Pulmonary artery endothelial cell (primary cell): ENCODE measurements around the gene CPE. TPM values are rescaled to one million over a fixed set of nuclear protein-coding genes. Genes with fewer than 3 reads are reported as not detected.
"Not testable (repeated sequence)": the region's sequence is repeated elsewhere in the genome, so short reads cannot be mapped to it uniquely, and the experiment has no call there.

Experiments
- DNase-seq: peaks from one replicate; pipeline ENCODE4 v3.0.0-alpha.2; 2011; ENCODE audit warnings: low read depth, low spot score
- total RNA-seq: library from RNA; depleted of rRNA; stranded (reverse); fragments of >200 nt; gene quantifications from 2 replicates; pipeline ENCODE4 v1.2.3, GENCODE V29; 2014

The CPE gene
- total RNA-seq, 1 donor from 2014 or later = 1.2 TPM

DNA sequence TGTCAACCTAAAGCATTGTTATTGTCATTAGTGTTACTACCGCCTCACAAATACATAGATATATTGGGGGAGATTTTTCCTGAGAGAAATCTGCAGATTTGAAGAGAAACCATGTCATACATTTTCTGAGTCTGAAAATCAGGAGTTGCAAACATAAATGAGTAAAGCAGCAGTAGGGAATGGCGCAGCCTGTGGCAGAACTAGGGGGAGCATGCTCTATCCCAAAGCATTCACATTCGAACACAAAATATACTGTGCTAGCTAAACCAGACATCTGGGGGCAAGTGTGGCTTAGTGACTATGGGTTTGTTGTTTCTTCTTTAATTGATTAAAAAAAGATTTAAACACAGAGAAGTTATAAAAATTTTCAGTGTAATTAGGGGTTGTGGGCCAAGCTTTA, 83.2 kb downstream of the CPE start:
- no peak for DNase-seq

GRCh38 chr4:165464376-165464775, 85.6 kb downstream of the CPE start:
- DNase-seq = no peak

GRCh38 chr4:165464813-165465381, 86.1 kb downstream of the CPE start:
- DNase-seq = no peak

DNA sequence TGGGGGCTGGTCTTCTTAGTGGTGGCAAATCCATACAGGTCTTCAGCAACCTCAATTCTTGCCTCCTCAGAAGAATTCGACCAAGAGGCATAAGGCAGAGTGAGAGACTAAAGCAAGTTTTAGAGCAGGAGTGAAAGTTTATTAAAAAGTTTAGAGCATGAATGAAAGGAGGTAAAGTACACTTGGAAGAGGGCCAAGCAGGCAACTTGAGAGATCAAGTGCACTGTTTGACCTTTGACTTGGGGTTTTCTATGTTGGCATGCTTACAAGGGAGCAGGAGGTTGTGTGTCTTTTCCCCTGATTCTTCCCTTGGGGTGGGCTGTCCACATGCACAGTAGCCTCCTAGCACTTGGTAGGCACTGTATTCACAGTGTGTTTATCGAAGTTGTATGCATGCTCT, 91.2 kb downstream of the CPE start:
- no peak for DNase-seq

DNA sequence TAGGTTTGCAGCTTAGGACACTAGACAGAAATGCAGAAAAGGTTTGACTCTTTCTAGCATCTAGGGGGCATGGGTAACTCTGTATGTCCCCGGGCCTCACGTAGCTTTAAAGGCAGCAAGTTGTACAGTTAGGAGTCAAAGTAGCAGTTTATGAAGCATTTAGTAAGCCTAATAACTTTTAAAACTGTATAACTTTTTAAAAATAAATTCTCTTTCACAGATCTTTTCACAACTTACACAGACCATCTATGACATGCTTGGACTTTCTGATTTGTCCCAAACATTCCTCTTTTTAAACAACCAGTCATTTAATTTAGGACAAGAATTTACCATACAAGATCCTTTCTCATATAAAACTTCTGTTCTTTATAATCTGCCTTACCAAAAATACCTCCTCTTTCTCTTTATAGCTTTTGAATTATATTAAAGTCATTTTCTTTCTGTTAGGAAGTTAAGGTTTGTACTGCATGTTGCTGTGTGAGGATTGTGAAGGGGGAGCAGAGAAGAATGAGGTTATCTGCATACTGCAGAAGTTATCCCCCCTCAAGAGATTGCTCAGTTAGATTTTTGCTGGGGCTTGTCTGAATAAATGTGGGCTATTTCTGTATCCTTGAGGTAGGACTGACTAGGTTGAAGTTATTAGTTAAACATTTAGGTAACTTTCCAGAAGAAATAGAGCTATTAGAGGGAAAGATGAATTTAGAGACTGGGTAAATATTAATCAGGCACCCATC, 94.3 kb downstream of the CPE start:
- no peak for DNase-seq

DNA sequence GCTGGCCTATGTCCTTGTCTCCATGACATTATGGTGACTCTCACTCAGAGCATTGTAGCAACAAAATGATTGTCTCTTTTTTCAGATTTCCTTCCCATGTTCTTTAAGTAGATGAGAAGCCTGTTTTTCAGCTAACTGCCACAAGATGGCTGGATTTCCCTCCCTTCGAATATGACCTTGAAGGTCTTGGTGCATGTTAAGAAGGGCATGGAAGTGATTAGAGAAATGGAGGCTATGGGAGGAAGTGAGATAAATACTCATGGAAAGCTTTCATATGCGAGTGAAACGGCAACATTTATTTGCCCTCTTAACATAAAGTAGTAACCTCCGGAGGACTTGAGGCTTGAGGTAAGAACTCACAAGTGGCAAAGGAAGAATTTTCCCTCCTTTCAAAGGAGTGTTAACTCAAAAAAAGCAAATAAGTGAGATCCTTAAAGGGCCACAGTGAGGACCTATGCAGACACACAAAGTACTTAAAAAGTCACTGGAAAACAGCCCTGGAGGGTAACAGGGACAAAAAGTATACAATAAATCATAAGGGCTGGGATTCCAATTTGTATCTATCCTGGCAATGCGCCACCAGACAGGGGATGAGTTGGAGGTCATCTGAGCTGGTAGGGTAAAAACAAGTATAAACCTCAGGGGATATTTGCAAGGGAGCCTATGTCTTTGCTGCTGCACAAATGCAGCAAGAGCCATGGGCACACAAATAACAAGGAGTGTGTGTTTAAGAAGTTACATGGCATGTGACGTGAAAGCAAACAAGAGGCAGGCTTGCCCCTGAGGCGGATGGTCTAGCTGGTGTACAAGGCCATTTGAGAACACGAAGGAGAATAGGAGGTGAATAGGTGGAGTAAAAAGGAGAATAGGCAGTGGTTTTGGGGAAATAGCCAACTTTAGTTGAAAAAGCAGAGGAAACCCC, 96.2 kb downstream of the CPE start:
- DNase-seq = no peak

DNA sequence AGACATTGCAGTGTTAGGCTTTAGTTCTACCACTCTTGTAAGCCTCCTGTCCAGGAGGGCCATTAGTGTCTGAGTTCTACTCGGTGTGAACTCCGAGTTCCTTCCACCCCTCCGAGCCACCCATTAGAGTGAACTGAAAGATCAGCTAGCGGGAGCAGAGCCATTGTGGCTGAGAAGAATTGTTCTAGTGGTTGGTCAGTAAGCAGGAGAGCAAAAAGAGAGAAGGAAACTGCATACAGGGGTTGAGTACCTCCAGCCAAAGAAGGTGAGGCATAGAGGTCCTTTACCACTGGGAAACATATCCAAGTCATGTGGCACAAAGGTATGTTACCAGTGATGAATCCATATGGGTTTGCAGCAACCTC, 96.9 kb downstream of the CPE start:
- DNase-seq = no peak

- no peak for DNase-seq
Observed at GRCh38 chr4:165476214-165477098, 97.6 kb downstream of the CPE start.

GRCh38 chr4:165477799-165478198, 99.0 kb downstream of the CPE start:
- no peak for DNase-seq

DNA sequence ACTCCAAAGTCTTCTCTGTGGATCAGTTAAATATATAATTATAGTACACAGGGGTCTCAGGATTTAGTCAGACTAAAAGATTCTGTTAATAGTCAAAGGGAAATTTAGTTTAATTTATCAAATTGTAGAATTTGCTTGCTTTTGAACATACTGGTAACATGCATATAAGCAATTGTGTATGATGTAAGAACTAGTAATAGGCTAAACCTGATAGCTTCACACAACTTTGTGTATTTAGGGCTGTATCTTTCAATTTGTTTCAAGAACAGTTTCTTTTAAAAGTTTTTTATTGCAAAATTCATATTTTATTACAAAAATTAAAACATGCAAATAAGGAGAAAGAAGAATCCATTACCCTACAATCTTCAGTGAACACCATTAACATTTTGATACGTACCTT, 99.5 kb downstream of the CPE start:
- no peak for DNase-seq

GRCh38 chr4:165481053-165481835, 102.4 kb downstream of the CPE start:
- DNase-seq = no peak

DNA sequence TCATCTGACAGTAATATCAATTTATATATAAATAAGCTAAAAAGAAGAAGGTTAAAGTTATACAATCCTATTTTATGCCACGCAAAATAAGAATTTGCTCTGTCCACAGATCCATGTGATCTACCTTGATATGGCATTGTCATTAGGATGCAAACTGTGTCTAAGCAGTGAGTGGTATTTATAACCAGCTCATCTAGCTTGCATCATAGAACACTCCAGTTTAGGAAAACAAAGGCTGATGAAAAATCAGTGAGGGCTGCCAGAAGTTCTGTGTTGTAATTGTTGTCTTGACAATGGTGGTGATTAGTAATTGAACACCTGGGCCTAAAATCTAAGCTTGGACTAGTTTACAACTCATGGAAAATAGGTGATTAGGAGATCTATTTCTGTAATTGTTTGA, 111.0 kb downstream of the CPE start:
- no peak for DNase-seq

GRCh38 chr4:165492583-165492982, 113.8 kb downstream of the CPE start:
- not testable (repeated sequence) for DNase-seq

DNA sequence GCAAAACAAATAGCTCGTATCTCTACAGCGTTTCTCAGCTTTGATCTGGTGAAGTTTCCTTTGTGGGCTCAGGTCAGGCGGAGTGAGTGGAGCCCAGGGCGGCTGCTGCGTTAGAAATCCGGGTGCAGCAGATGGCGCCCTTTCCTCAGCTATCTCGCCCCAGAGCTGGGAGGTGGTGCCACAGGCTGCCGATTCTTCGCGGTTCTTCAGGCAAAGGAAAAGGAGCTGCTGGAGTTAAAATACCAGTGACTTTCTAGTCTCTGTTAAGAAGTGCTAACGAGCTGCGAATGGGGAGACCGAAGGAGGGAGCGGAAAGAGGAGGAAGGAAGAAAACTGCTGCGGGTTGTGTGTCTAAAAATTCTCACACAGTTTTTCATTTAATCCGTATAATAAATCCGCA, 114.6 kb downstream of the CPE start:
- no peak for DNase-seq

DNA sequence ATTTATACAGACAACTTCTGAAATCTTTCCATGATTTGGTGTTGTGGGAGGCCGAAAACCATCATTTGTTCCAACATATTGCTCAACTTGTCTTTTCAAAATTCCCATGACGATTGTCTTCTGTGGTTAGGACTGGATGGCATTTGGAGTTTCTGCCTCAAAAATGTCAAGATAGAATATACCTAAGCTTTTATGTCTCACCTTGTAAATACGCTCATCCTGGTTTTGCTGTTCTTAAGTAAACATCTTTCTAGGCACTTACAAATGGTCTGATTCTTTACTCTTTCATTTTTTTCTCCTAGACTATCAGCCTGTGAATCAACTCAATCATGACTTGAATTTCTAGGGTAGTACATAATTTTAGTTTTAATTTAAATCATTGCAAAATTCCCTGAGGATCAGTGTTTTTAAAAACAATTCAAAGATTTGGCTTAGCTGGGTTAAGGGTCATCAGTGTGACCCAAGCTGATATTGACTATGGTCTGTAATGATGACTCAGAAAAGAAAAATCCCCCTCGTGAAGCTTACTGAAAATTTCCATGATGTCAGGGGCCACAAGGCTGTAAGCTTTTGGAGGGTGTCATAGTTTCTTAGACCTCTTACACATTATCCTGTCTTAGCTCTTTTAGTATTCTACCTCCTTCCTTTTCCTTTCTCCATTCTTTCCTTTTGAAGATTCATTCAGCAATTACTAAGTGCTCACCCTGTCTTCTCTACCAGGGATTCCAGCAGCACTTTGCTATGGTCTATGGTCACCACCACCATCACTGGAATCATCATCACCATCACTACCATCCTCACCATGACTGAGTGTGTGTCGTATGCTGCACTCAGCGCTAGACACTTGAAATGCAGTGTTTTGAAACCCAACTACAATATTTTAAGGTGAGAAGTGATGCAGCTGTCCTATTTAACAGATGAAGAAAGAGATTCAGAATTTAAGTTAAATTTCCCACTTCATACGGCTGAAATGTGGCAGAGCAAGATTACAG, 124.4 kb downstream of the CPE start:
- peak; percentile 52 for DNase-seq

DNA sequence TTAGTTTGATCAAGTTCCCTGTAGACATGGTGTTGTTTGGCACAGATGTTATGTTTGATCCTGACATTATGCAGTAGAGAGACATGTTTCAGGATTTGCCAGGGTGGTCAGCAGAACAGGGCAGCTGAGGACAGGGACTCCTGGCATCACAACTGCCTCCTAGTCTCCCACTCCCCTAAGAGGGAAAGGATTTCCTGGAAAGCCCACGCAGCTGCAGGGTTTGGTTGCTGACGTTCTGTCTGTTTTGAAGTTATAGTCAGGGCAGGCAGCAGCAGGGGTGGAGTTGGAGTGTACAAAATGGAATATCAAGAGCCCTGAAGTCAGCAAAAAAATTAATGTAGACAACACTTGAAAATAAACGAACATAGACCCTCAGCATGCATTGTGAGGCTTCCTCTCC, 125.4 kb downstream of the CPE start:
- no peak for DNase-seq

- DNase-seq = no peak
Observed at GRCh38 chr4:165505958-165506837, 127.4 kb downstream of the CPE start.

GRCh38 chr4:165506849-165507248, 128.0 kb downstream of the CPE start:
- DNase-seq = no peak
